B cell (primary cell): ENCODE results near the gene FOXD3. TPM values are rescaled to one million over a fixed set of nuclear protein-coding genes. Genes with fewer than 3 reads are reported as not detected.

Source experiments
- ATAC-seq: fragments of 200-7000 bp; cut with Tn5 transposase; one replicate; pipeline ENCODE4 v1.10.0; 2021; ENCODE audit warnings: low read depth, mild to moderate bottlenecking, moderate number of reproducible peaks, moderate library complexity
- CTCF ChIA-PET: fragments of 350-600 bp; sonication (Branson Sonifier 250); formaldehyde crosslinking; loops from one replicate; lab custom pipeline; 2021; ENCODE audit warnings: antibody characterized with exemption, inconsistent platforms; lab: Charles Lee
- POLR2A ChIA-PET: fragments of 350-600 bp; sonication (Branson Sonifier 250); formaldehyde crosslinking; loops from one replicate; lab custom pipeline; 2021; ENCODE audit warnings: antibody characterized with exemption; lab: Charles Lee
- DNase-seq: peaks from one replicate; pipeline ENCODE4 v3.0.0; 2013
- H2AFZ ChIP-seq: 2 replicates; pipeline ENCODE4 v1.6.1; 2012; ENCODE audit warnings: mild to moderate bottlenecking, low read depth, low read length; ENCODE audit not compliant: insufficient read depth, poor library complexity, severe bottlenecking
- H3K27ac ChIP-seq, 2 donors: 1 replicate in 1 of 2; 2 replicates in 1 of 2; pipeline ENCODE4 v1.5.1; 2012 to 2013; ENCODE audit warnings: low read length in 2 of 2, mild to moderate bottlenecking in 2 of 2, moderate library complexity in 1 of 2
- H3K27me3 ChIP-seq, 4 experiments: fragments of 200-600 bp in 1 of 4; sonication (generic) in 1 of 4; replicated peaks in 1 of 4; 1 replicate in 2 of 4; 2 replicates in 2 of 4; pipeline versions ENCODE4 v1.6.1 to v1.7.0; 2013 to 2016; ENCODE audit warnings: low read length in 3 of 4, mild to moderate bottlenecking in 2 of 4, mixed read lengths in 1 of 4, moderate library complexity in 1 of 4; ENCODE audit not compliant: insufficient read depth in 4 of 4, control insufficient read depth in 3 of 4; ENCODE audit errors: control extremely low read depth in 1 of 4
- H3K36me3 ChIP-seq, 2 experiments: replicated peaks in 1 of 2; 1 replicate in 1 of 2; 2 replicates in 1 of 2; pipeline versions ENCODE4 v1.6.1 to v1.7.1; 2013; ENCODE audit warnings: low read length in 1 of 2; ENCODE audit not compliant: insufficient read depth in 2 of 2, control insufficient read depth in 1 of 2; ENCODE audit errors: control extremely low read depth in 1 of 2, extremely low read depth in 1 of 2
- H3K4me1 ChIP-seq, 2 donors: fragments of 200-600 bp in 1 of 2; sonication (generic) in 1 of 2; 1 replicate in 1 of 2; 2 replicates in 1 of 2; pipeline versions ENCODE4 v1.5.1 to v1.6.1; 2013 to 2017; ENCODE audit warnings: low read length in 2 of 2; ENCODE audit not compliant: control insufficient read depth in 2 of 2, insufficient read depth in 2 of 2
- H3K4me2 ChIP-seq: replicated peaks from 2 replicates; pipeline ENCODE3; 2012; ENCODE audit warnings: mild to moderate bottlenecking, low read depth, low read length; ENCODE audit not compliant: poor library complexity, severe bottlenecking
- H3K4me3 ChIP-seq, 5 experiments: fragments of 200-600 bp in 1 of 5; sonication (generic) in 1 of 5; 1 replicate in 3 of 5; 2 replicates in 2 of 5; pipeline versions ENCODE4 v1.5.1 to v1.7.0; 2011 to 2016; ENCODE audit warnings: low read length in 4 of 5, mild to moderate bottlenecking in 4 of 5, low read depth in 2 of 5, control low read depth in 1 of 5, moderate library complexity in 1 of 5; ENCODE audit not compliant: insufficient read depth in 1 of 5; ENCODE audit errors: control extremely low read depth in 1 of 5, extremely low read depth in 1 of 5
- H3K79me2 ChIP-seq: fragments of 200-600 bp; sonication (generic); one replicate; pipeline ENCODE4 v1.6.0; 2016; ENCODE audit warnings: low read length; ENCODE audit not compliant: control insufficient read depth, insufficient read depth
- H3K9ac ChIP-seq: fragments of 200-600 bp; sonication (generic); 2 replicates; pipeline ENCODE4 v1.6.1; 2017; ENCODE audit warnings: mild to moderate bottlenecking, low read length, moderate library complexity
- H3K9me3 ChIP-seq, 3 donors: one replicate each; pipeline versions ENCODE4 v1.6.1 to v1.7.1; 2013; ENCODE audit warnings: low read length in 2 of 3; ENCODE audit not compliant: control insufficient read depth in 2 of 3, insufficient read depth in 1 of 3; ENCODE audit errors: control extremely low read depth in 1 of 3
- H4K20me1 ChIP-seq: 2 replicates; pipeline ENCODE4 v1.6.0; 2012; ENCODE audit warnings: mild to moderate bottlenecking, low read length; ENCODE audit not compliant: insufficient read depth, control insufficient read depth, poor library complexity, severe bottlenecking
- H3K27ac Mint-ChIP-seq: one replicate; pipeline ENCODE4 v1.8.0; 2021; ENCODE audit warnings: mixed read lengths
- H3K27me3 Mint-ChIP-seq: one replicate; pipeline ENCODE4 v1.8.0; 2021; ENCODE audit warnings: mixed read lengths
- H3K4me1 Mint-ChIP-seq: one replicate; pipeline ENCODE4 v1.8.0; 2021; ENCODE audit warnings: mixed read lengths
- H3K4me3 Mint-ChIP-seq: one replicate; pipeline ENCODE4 v1.8.0; 2021; ENCODE audit warnings: mixed read lengths
- H3K9me3 Mint-ChIP-seq: one replicate; pipeline ENCODE4 v1.8.0; 2022; ENCODE audit warnings: mixed read lengths; ENCODE audit not compliant: insufficient read depth
- CTCF ChIP-seq: fragments of 200-600 bp; IDR thresholded peaks from one replicate; pipeline ENCODE4 v1.8.0; 2022; ENCODE audit warnings: antibody characterized with exemption, mild to moderate bottlenecking
- EZH2 ChIP-seq: IDR thresholded peaks from 2 replicates; pipeline ENCODE4 v1.6.1; 2012; ENCODE audit warnings: borderline replicate concordance, low read depth, mild to moderate bottlenecking, moderate library complexity, low read length; ENCODE audit not compliant: insufficient read depth, poor library complexity, severe bottlenecking
- WGBS: methylation state at CpG from one replicate; pipeline ENCODE4 v1.1.5; 2013; ENCODE audit warnings: missing lambda C conversion rate; ENCODE audit not compliant: insufficient coverage; 5-methylcytosine and 5-hydroxymethylcytosine counted together
- intact Hi-C: fragments of 100-400 bp; cut with micrococcal nuclease; formaldehyde crosslinking; loops from one replicate; pipeline ENCODE4 v1.10.0; 2022
- polyA plus RNA-seq: library from polyadenylated mRNA; depleted of rRNA; stranded (reverse); fragments of >200 nt; gene quantifications from 2 replicates; pipeline ENCODE4 v1.2.3, GENCODE V29; 2012
- total RNA-seq, 2 donors: library from RNA; stranded (reverse); fragments of 120-200 nt in 1 of 2; gene quantifications; 1 replicate in 1 of 2; 2 replicates in 1 of 2; pipeline versions ENCODE4 v1.2.3 to v1.2.4, GENCODE V29; 2013 to 2022

FOXD3 gene
- total and polyA plus RNA-seq, 2 donors (not counting 1 experiment from before 2014, with no cell fraction given), result not detected

- Mint-ChIP-seq H3K27ac (peak overlapping the region; percentile 28), H3K9me3 (peaks cover 2% of the 10 kb centered on the region), H3K4me3 (no peak overlapping the region), H3K27me3 (peaks cover 59% of the 10 kb centered on the region), H3K4me1 (peaks cover 20% of the 10 kb centered on the region)
- Histone ChIP-seq H3K27ac (no peak overlapping the region), H3K79me2 (no peaks in the 10 kb centered on the region), H2AFZ (no peak overlapping the region), H4K20me1 (no peaks in the 10 kb centered on the region), H3K4me1 (peaks cover 43 to 66% of the 10 kb centered on the region in 2 donors), H3K9me3 (peaks cover 6 to 71% (median 19%) of the 10 kb centered on the region in 3 donors), H3K4me3 (no peak overlapping the region), H3K9ac (no peak overlapping the region), H3K27me3 (peaks cover 2 to 82% (median 69%) of the 10 kb centered on the region in 4 experiments), H3K36me3 (no peaks in the 10 kb centered on the region), H3K4me2 (no peak overlapping the region)
- DNase-seq, result peak; percentile 43
- TF ChIP-seq CTCF, result no peak
- peak; percentile 34 for TF ChIP-seq EZH2
- POLR2A ChIA-PET, result no interaction called here
- ATAC-seq, result no peak
- intact Hi-C loops, result no loop called here
- 21% methylated on average over 27 of the region's 37 CpGs for WGBS
- CTCF ChIA-PET, result interaction anchor here (1.0 to 1.4 kb wide), 2 partner anchors 10 to 115 kb away, joined by 3 to 4 read pairs; no protein-coding TSS in a partner anchor
These were observed 4.4 kb downstream of the FOXD3 start for GRCh38 chr1:63326473-63327380.
